ENCODE measurements around the gene CUTA. TPM values are rescaled to one million over a fixed set of nuclear protein-coding genes. Genes with fewer than 3 reads are reported as not detected.

Gene CUTA
- total and polyA plus RNA-seq, 2 experiments from 2014 or later, result 207 to 421 TPM

DNA sequence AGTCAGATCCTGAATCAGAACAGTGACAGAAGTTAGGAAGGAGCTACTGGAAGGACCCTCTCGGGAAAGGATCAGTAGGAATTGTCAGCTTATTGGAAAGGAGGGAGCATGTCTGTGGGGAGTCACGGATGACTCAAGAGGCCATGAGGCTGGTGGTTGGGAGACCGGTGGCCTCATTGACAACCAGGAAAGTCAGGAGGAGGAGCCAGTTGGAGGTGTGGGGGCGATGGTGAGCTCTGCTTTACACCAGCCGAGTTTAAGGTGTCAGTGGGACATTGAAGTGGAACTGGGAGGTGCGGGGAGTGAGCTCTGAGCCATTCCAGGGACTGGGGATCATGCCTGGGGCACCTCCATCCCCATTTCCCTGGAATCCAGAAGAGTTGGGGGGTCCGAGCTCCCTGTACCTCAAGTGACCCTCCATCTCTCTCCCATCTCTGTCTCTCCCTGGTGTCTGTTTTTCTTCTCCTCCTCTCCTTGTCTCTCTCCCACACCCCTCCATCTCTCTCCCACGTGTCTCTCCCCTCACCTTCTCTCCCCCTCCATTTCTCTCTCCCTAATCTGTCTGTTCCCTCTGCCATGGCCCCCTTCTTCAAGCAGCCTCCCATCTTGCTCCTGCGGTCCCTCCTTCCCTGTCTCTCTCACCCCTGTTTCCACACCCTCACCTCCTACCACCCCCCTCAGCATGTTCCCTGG lies 22.2 kb upstream of the CUTA start (continued):
- TF ChIP-seq, protein P1, sequence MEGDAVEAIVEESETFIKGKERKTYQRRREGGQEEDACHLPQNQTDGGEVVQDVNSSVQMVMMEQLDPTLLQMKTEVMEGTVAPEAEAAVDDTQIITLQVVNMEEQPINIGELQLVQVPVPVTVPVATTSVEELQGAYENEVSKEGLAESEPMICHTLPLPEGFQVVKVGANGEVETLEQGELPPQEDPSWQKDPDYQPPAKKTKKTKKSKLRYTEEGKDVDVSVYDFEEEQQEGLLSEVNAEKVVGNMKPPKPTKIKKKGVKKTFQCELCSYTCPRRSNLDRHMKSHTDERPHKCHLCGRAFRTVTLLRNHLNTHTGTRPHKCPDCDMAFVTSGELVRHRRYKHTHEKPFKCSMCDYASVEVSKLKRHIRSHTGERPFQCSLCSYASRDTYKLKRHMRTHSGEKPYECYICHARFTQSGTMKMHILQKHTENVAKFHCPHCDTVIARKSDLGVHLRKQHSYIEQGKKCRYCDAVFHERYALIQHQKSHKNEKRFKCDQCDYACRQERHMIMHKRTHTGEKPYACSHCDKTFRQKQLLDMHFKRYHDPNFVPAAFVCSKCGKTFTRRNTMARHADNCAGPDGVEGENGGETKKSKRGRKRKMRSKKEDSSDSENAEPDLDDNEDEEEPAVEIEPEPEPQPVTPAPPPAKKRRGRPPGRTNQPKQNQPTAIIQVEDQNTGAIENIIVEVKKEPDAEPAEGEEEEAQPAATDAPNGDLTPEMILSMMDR (conservative IDR thresholded peaks at IDR 0.05; ENCODE audit: low read depth in 2 of 2), result peak in 1 of 2 experiments; percentile 22; a peak in 2 of 4 replicates

DNA sequence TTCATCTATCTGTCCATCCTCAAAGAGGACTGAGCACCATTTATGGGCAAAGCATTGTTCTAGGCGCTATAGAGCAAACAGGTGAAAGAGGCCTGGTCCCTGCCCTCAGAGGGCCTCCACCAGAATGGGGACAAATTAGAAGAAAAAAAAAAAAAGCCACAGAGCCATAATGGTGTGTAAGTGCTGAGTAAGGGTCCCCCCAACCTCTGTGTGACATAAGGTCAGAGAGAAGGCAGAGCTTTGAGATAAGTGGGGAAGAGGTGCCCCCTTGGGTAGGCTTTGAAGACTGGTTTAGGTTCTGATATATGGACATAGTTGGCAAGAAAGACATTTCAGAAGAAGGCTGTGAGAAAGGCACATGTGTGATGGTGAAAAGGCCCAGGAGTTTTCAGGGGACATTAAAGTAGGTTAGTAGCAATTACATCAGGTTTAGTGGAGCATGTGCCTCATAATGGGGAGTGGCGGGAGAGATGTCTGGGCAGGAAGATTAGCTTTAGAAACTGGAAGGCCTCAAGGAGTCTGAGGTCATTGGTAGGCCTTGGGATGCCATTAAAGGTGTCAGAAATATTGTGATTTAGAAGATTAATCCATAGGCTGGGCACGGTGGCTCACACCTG lies 21.2 kb upstream of the CUTA start:
- Histone ChIP-seq H3K4me1 (ENCODE audit: insufficient read depth) (peaks cover 4% of the 10 kb centered on the region), H3F3A (replicated peaks; ENCODE audit: low read depth) (0 out of 2 replicates have a peak, but pooled peaks cover 4% of the 10 kb centered on the region), H3K4me2 (no peak overlapping the region), H3K27ac (ENCODE audit: low read depth) (0 out of 2 replicates have a peak overlapping the region, but pooled peaks have one; percentile 66), H4K20me1 (replicated peaks; ENCODE audit: insufficient read depth) (peaks cover 3% of the 10 kb centered on the region), H3K79me2 (replicated peaks; ENCODE audit: insufficient read depth) (peaks cover 16% of the 10 kb centered on the region), H3K36me3 (ENCODE audit: insufficient read depth) (peaks cover 55% of the 10 kb centered on the region), H3K4me3 (no peak overlapping the region), H2AFZ (no peak overlapping the region), H3K9me2 (ENCODE audit: insufficient read depth) (no peaks in the 10 kb centered on the region), H3K27me3 (ENCODE audit: insufficient read depth) (no peaks in the 10 kb centered on the region)
- H3K9me3 Mint-ChIP-seq, result no peaks in the 10 kb centered on the region; the same call in 2 of the 3 replicates
- H3K4me3 Mint-ChIP-seq, result no peak overlapping the region; the same call in 2 of the 3 replicates
- peak overlapping the region; percentile 19; the same call in 1 of the 2 replicates for H3K27ac Mint-ChIP-seq
- no peak for DNase-seq (ENCODE audit: low spot score)
- H3K4me1 Mint-ChIP-seq, result peaks cover 19% of the 10 kb centered on the region
- TF ChIP-seq ZNF462 (CRISPR knock-in tag; IDR thresholded peaks at IDR 0.05) (no peak), STAT1 (IDR thresholded peaks at IDR 0.05; ENCODE audit: unreplicated experiment) (no peak), NANOG (IDR thresholded peaks at IDR 0.05; ENCODE audit: borderline replicate concordance) (no peak), EZH2phosphoT487 (IDR thresholded peaks at IDR 0.05; ENCODE audit: unreplicated experiment) (no peak), ZNF331 (CRISPR knock-in tag; IDR thresholded peaks at IDR 0.05; ENCODE audit: low read depth) (no peak), ETS1 (IDR thresholded peaks at IDR 0.05) (no peak), EZH2 (IDR thresholded peaks at IDR 0.05; ENCODE audit: low read depth, unreplicated experiment) (no peak)
- TF ChIP-seq, protein P1 (conservative IDR thresholded peaks at IDR 0.05; ENCODE audit: low read depth in 2 of 2), result no peak
- ATAC-seq, result no peak
- H3K27me3 Mint-ChIP-seq (ENCODE audit: insufficient read depth, low read depth, poor library complexity), result peaks cover 15% of the 10 kb centered on the region
- H3K36me3 Mint-ChIP-seq (ENCODE audit: low read depth), result peaks cover 98% of the 10 kb centered on the region

Data from GM23338 (cell line).